ENCODE results near the gene COG6. TPM values are rescaled to one million over a fixed set of nuclear protein-coding genes. Genes with fewer than 3 reads are reported as not detected.

COG6 gene
- total and polyA plus RNA-seq, 2 donors (not counting 1 experiment from before 2014, with no cell fraction given): 28.9 to 44.8 TPM

DNA sequence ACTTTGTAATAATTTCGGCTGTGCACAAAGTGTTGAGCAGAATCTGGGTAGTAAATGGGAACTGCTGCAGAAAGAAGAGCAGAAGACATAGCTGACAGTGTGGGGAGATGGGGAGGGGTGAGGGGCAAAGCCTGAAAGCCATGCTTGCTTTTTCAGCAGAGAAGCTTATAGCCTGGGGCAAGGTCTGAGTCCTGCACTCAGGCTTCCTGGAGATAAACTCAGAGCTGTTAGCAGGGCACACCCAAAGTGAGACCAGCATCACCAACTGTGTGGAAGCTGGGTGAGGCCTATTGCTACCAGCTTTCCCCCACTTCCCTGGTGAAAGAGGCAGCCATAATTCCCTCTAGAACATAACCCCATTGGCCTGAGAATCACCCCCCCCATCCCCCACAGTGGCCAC lies 36.9 kb upstream of the COG6 start:
- Histone ChIP-seq H3K9ac (ENCODE audit: insufficient read depth, low read length) (no peak overlapping the region), H3K27me3 (ENCODE audit: control insufficient read depth, insufficient read depth, low read length) (no peaks in the 10 kb centered on the region), H3K27ac (ENCODE audit: insufficient read depth, low read length) (no peak overlapping the region), H3K4me1 (ENCODE audit: control insufficient read depth, extremely low read depth, insufficient read depth, low read length) (no peaks in the 10 kb centered on the region), H3K79me2 (ENCODE audit: control insufficient read depth, insufficient read depth, low read length) (no peaks in the 10 kb centered on the region), H2AFZ (ENCODE audit: low read length) (no peak overlapping the region), H3K9me3 (ENCODE audit: control insufficient read depth, insufficient read depth, low read depth, low read length) (no peaks in the 10 kb centered on the region), H3K36me3 (ENCODE audit: control insufficient read depth, insufficient read depth, low read length) (no peaks in the 10 kb centered on the region), H3K4me3 (replicated peaks in 1 of 4; ENCODE audit: control extremely low read depth in 1 of 4, insufficient read depth in 1 of 4, low read depth in 3 of 4, low read length in 4 of 4) (no peak overlapping the region), H4K20me1 (ENCODE audit: control insufficient read depth, extremely low read depth, insufficient read depth, low read length) (no peaks in the 10 kb centered on the region), H3K4me2 (ENCODE audit: extremely low read depth, insufficient read depth, low read length) (no peak overlapping the region)
- no peak for TF ChIP-seq EZH2 (IDR thresholded peaks at IDR 0.05; ENCODE audit: low read length, missing control alignments)
- TF ChIP-seq, protein P1, sequence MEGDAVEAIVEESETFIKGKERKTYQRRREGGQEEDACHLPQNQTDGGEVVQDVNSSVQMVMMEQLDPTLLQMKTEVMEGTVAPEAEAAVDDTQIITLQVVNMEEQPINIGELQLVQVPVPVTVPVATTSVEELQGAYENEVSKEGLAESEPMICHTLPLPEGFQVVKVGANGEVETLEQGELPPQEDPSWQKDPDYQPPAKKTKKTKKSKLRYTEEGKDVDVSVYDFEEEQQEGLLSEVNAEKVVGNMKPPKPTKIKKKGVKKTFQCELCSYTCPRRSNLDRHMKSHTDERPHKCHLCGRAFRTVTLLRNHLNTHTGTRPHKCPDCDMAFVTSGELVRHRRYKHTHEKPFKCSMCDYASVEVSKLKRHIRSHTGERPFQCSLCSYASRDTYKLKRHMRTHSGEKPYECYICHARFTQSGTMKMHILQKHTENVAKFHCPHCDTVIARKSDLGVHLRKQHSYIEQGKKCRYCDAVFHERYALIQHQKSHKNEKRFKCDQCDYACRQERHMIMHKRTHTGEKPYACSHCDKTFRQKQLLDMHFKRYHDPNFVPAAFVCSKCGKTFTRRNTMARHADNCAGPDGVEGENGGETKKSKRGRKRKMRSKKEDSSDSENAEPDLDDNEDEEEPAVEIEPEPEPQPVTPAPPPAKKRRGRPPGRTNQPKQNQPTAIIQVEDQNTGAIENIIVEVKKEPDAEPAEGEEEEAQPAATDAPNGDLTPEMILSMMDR (conservative IDR thresholded peaks at IDR 0.05 in 1 of 2, IDR thresholded peaks at IDR 0.05 in 1 of 2; ENCODE audit: low read depth in 1 of 2, low read length in 2 of 2): no peak
- DNase-seq (ENCODE audit: low read depth in 2 of 2): no peak

DNA sequence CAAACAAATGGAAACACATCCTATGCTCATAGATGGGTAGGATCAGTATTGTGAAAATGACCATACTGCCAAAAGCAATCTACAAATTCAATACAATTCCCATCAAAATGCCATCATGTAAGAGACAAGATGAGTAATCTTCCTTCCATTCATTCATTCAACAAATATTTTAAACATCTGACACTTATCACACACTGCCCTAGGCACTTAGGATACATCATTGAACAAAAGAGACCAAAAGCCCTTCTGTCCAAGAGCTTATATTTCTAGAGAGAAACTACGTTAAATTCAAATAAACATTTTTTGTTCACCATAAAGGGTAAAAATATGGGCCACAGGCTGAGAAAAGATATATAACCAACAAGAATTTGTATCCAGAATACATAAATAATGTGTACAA lies 32.0 kb upstream of the COG6 start:
- H4K20me1 ChIP-seq (ENCODE audit: control insufficient read depth, extremely low read depth, insufficient read depth, low read length): no peaks in the 10 kb centered on the region
- no peak overlapping the region for H3K4me2 ChIP-seq (ENCODE audit: extremely low read depth, insufficient read depth, low read length)
- TF ChIP-seq, protein P1 (conservative IDR thresholded peaks at IDR 0.05 in 1 of 2, IDR thresholded peaks at IDR 0.05 in 1 of 2; ENCODE audit: low read depth in 1 of 2, low read length in 2 of 2): no peak
- TF ChIP-seq EZH2 (IDR thresholded peaks at IDR 0.05; ENCODE audit: low read length, missing control alignments): no peak
- no peak overlapping the region for H3K27ac ChIP-seq (ENCODE audit: insufficient read depth, low read length)
- H3K4me3 ChIP-seq (replicated peaks in 1 of 4; ENCODE audit: control extremely low read depth in 1 of 4, insufficient read depth in 1 of 4, low read depth in 3 of 4, low read length in 4 of 4): no peak overlapping the region
- no peaks in the 10 kb centered on the region for H3K9me3 ChIP-seq (ENCODE audit: control insufficient read depth, insufficient read depth, low read depth, low read length)
- H3K27me3 ChIP-seq (ENCODE audit: control insufficient read depth, insufficient read depth, low read length): no peaks in the 10 kb centered on the region
- no peak overlapping the region for H2AFZ ChIP-seq (ENCODE audit: low read length)
- no peaks in the 10 kb centered on the region for H3K4me1 ChIP-seq (ENCODE audit: control insufficient read depth, extremely low read depth, insufficient read depth, low read length)
- no peaks in the 10 kb centered on the region for H3K79me2 ChIP-seq (ENCODE audit: control insufficient read depth, insufficient read depth, low read length)
- H3K9ac ChIP-seq (ENCODE audit: insufficient read depth, low read length): no peak overlapping the region
- no peaks in the 10 kb centered on the region for H3K36me3 ChIP-seq (ENCODE audit: control insufficient read depth, insufficient read depth, low read length)
- DNase-seq (ENCODE audit: low read depth in 2 of 2): no peak

DNA sequence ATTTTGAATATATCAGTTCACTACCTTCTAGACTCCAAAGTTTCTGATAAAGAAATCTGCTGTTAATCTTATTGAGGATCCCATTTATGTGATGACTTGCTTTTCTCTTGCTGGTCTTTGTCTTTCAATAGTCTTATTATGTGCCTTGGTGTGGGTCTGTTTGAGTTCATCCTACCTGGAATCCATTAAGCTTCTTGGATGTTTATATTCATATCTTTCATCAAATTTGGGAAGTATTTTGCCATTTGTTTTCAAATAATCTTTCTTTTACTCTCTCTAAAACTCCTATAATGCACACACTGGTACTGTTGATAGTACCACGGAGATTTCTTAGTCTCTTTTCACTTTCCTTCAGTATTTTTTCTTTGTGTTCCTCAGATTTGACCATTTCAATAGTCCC lies 24.2 kb upstream of the COG6 start:
- Histone ChIP-seq H3K4me2 (ENCODE audit: extremely low read depth, insufficient read depth, low read length) (no peak overlapping the region), H3K9ac (ENCODE audit: insufficient read depth, low read length) (no peak overlapping the region), H3K4me1 (ENCODE audit: control insufficient read depth, extremely low read depth, insufficient read depth, low read length) (no peaks in the 10 kb centered on the region), H3K4me3 (replicated peaks in 1 of 4; ENCODE audit: control extremely low read depth in 1 of 4, insufficient read depth in 1 of 4, low read depth in 3 of 4, low read length in 4 of 4) (no peak overlapping the region), H3K36me3 (ENCODE audit: control insufficient read depth, insufficient read depth, low read length) (no peaks in the 10 kb centered on the region), H3K79me2 (ENCODE audit: control insufficient read depth, insufficient read depth, low read length) (no peaks in the 10 kb centered on the region), H3K9me3 (ENCODE audit: control insufficient read depth, insufficient read depth, low read depth, low read length) (no peaks in the 10 kb centered on the region), H4K20me1 (ENCODE audit: control insufficient read depth, extremely low read depth, insufficient read depth, low read length) (no peaks in the 10 kb centered on the region), H3K27ac (ENCODE audit: insufficient read depth, low read length) (no peak overlapping the region), H3K27me3 (ENCODE audit: control insufficient read depth, insufficient read depth, low read length) (no peaks in the 10 kb centered on the region), H2AFZ (ENCODE audit: low read length) (no peak overlapping the region)
- DNase-seq (ENCODE audit: low read depth in 2 of 2): no peak
- TF ChIP-seq, protein P1 (conservative IDR thresholded peaks at IDR 0.05 in 1 of 2, IDR thresholded peaks at IDR 0.05 in 1 of 2; ENCODE audit: low read depth in 1 of 2, low read length in 2 of 2): no peak
- TF ChIP-seq EZH2 (IDR thresholded peaks at IDR 0.05; ENCODE audit: low read length, missing control alignments): no peak

Measured in fibroblast of lung (primary cell).